H1 (cell line): ENCODE measurements around the gene FHIT. TPM values are rescaled to one million over a fixed set of nuclear protein-coding genes. Genes with fewer than 3 reads are reported as not detected.

Experiments used
- CTCF ChIA-PET: fragments of 300-600 bp; sonication (Branson Sonifier 250); formaldehyde crosslinking; loops from one replicate; lab custom pipeline; 2021; ENCODE audit not compliant: partially characterized antibody; lab: Charles Lee
- POLR2A ChIA-PET: fragments of 300-600 bp; sonication (Branson Sonifier 250); formaldehyde crosslinking; loops from one replicate; lab custom pipeline; 2021; ENCODE audit warnings: inconsistent platforms; ENCODE audit not compliant: partially characterized antibody; lab: Charles Lee
- DNase-seq, 2 experiments: peaks; one replicate each; pipeline versions ENCODE4 v3.0.0 to v3.0.0-alpha.2; 2010 to 2022; ENCODE audit warnings: low spot score in 2 of 2, low read depth in 1 of 2, mixed read lengths in 1 of 2
- FAIRE-seq: peaks from 2 replicates; lab custom pipeline; 2011; peaks lifted over from hg19 to GRCh38; lab: Jason Lieb, UNC
- H2AFZ ChIP-seq: 2 replicates; pipeline ENCODE4 v1.8.1; 2012; ENCODE audit warnings: low read length, inconsistent platforms
- H2AK5ac ChIP-seq: 2 replicates; pipeline ENCODE4 v1.6.1; 2013; ENCODE audit warnings: low read depth, low read length
- H2BK120ac ChIP-seq: replicated peaks from 2 replicates; pipeline ENCODE3; 2013; ENCODE audit warnings: low read depth, low read length, inconsistent platforms
- H2BK12ac ChIP-seq: 2 replicates; pipeline ENCODE4 v1.6.1; 2013; ENCODE audit warnings: low read depth, low read length
- H2BK15ac ChIP-seq: 2 replicates; pipeline ENCODE4 v1.6.1; 2013; ENCODE audit warnings: low read length
- H2BK20ac ChIP-seq: 2 replicates; pipeline ENCODE4 v1.6.1; 2013; ENCODE audit warnings: low read length
- H2BK5ac ChIP-seq: 2 replicates; pipeline ENCODE4 v1.6.1; 2013; ENCODE audit warnings: low read depth, low read length
- H3K14ac ChIP-seq: 2 replicates; pipeline ENCODE4 v1.6.1; 2013; ENCODE audit warnings: inconsistent platforms; ENCODE audit not compliant: insufficient read length
- H3K18ac ChIP-seq: 2 replicates; pipeline ENCODE4 v1.6.1; 2013; ENCODE audit warnings: low read length; ENCODE audit errors: extremely low read depth
- H3K23ac ChIP-seq: 2 replicates; pipeline ENCODE4 v1.6.1; 2013; ENCODE audit warnings: inconsistent platforms; ENCODE audit not compliant: insufficient read length
- H3K23me2 ChIP-seq: 2 replicates; pipeline ENCODE4 v1.6.1; 2013; ENCODE audit warnings: low read depth, low read length
- H3K27ac ChIP-seq: 2 replicates; pipeline ENCODE4 v1.6.1; 2011; ENCODE audit warnings: low read depth, low read length, inconsistent platforms
- H3K27me3 ChIP-seq, 4 experiments: replicated peaks in 1 of 4; 1 replicate in 1 of 4; 2 replicates in 3 of 4; pipeline versions ENCODE4 v1.6.1 to v1.8.1; 2011 to 2013; ENCODE audit warnings: low read length in 3 of 4, mild to moderate bottlenecking in 3 of 4, inconsistent platforms in 2 of 4, mixed read lengths in 2 of 4, moderate library complexity in 1 of 4; ENCODE audit not compliant: control insufficient read depth in 3 of 4, insufficient read depth in 3 of 4; ENCODE audit errors: extremely low read depth in 1 of 4
- H3K36me3 ChIP-seq, 4 experiments: 2 replicates each; pipeline versions ENCODE4 v1.6.1 to v1.8.1; 2011 to 2013; ENCODE audit warnings: mild to moderate bottlenecking in 4 of 4, low read length in 3 of 4, moderate library complexity in 2 of 4, control low read depth in 1 of 4, inconsistent platforms in 1 of 4; ENCODE audit not compliant: insufficient read depth in 4 of 4, control insufficient read depth in 2 of 4
- H3K4ac ChIP-seq: replicated peaks from 2 replicates; pipeline ENCODE3; 2013; ENCODE audit warnings: low read length, low read depth, mixed read lengths, inconsistent platforms; ENCODE audit not compliant: insufficient read length
- H3K4me1 ChIP-seq, 4 experiments: replicated peaks in 1 of 4; 1 replicate in 1 of 4; 2 replicates in 3 of 4; pipeline versions ENCODE4 v1.6.1 to v1.8.1; 2011 to 2013; ENCODE audit warnings: low read length in 3 of 4, inconsistent platforms in 2 of 4, mixed read lengths in 1 of 4; ENCODE audit not compliant: insufficient read depth in 4 of 4, control insufficient read depth in 3 of 4
- H3K4me2 ChIP-seq, 2 experiments: 2 replicates each; pipeline versions ENCODE4 v1.6.1 to v1.8.1; 2011 to 2013; ENCODE audit warnings: low read depth in 2 of 2, low read length in 2 of 2, control low read depth in 1 of 2, inconsistent platforms in 1 of 2, mild to moderate bottlenecking in 1 of 2; ENCODE audit not compliant: insufficient read depth in 1 of 2
- H3K4me3 ChIP-seq, 4 experiments: fragments of 200-600, 300-600 bp in 1 of 4; sonication (generic), shearing (Covaris generic), sonication (Bioruptor Twin) in 1 of 4; 2 replicates each; pipeline versions ENCODE4 v1.5.1 to v1.8.1; 2011 to 2016; ENCODE audit warnings: low read length in 4 of 4, low read depth in 3 of 4, control low read depth in 2 of 4, inconsistent platforms in 2 of 4, mild to moderate bottlenecking in 2 of 4, mixed read lengths in 1 of 4, moderate library complexity in 1 of 4; ENCODE audit not compliant: insufficient read depth in 2 of 4; ENCODE audit errors: extremely low read depth in 1 of 4
- H3K56ac ChIP-seq: replicated peaks from 2 replicates; pipeline ENCODE3; 2013; ENCODE audit warnings: low read depth, mild to moderate bottlenecking, mixed read lengths, low read length, inconsistent platforms; ENCODE audit not compliant: insufficient read length
- H3K79me1 ChIP-seq: 2 replicates; pipeline ENCODE4 v1.6.1; 2013; ENCODE audit warnings: low read depth, low read length, control low read depth
- H3K79me2 ChIP-seq, 2 experiments: 2 replicates each; pipeline versions ENCODE4 v1.6.1 to v1.8.1; 2012 to 2013; ENCODE audit warnings: low read length in 2 of 2, mild to moderate bottlenecking in 2 of 2, inconsistent platforms in 1 of 2; ENCODE audit not compliant: insufficient read depth in 2 of 2, control insufficient read depth in 1 of 2
- H3K9ac ChIP-seq, 4 experiments: replicated peaks in 1 of 4; 1 replicate in 1 of 4; 2 replicates in 3 of 4; pipeline versions ENCODE4 v1.6.1 to v1.8.1; 2011 to 2013; ENCODE audit warnings: low read depth in 3 of 4, low read length in 3 of 4, control low read depth in 2 of 4, mild to moderate bottlenecking in 2 of 4, moderate library complexity in 2 of 4, inconsistent platforms in 1 of 4; ENCODE audit errors: extremely low read depth in 1 of 4
- H3K9me3 ChIP-seq, 2 experiments: 2 replicates each; pipeline versions ENCODE4 v1.6.1 to v1.8.1; 2012 to 2013; ENCODE audit warnings: mild to moderate bottlenecking in 2 of 2, moderate library complexity in 2 of 2, control low read depth in 1 of 2, inconsistent platforms in 1 of 2, low read depth in 1 of 2, low read length in 1 of 2, mixed read lengths in 1 of 2; ENCODE audit not compliant: insufficient read depth in 2 of 2
- H4K20me1 ChIP-seq, 2 experiments: replicated peaks in 1 of 2; 2 replicates each; pipeline versions ENCODE3 to v1.8.1; 2011 to 2013; ENCODE audit warnings: inconsistent platforms in 2 of 2, low read length in 2 of 2, mild to moderate bottlenecking in 1 of 2; ENCODE audit not compliant: insufficient read depth in 2 of 2, control insufficient read depth in 1 of 2
- H4K5ac ChIP-seq: 2 replicates; pipeline ENCODE4 v1.6.1; 2013; ENCODE audit warnings: low read length, low read depth, mixed read lengths, inconsistent platforms; ENCODE audit not compliant: insufficient read length
- H4K8ac ChIP-seq: 2 replicates; pipeline ENCODE4 v1.8.0; 2013; ENCODE audit warnings: mild to moderate bottlenecking, moderate library complexity, low read length, inconsistent platforms; ENCODE audit not compliant: insufficient read depth; ENCODE audit errors: extremely low read depth
- H4K91ac ChIP-seq: replicated peaks from 2 replicates; pipeline ENCODE3; 2013; ENCODE audit warnings: low read length, mixed read lengths, inconsistent platforms; ENCODE audit not compliant: insufficient read length
- CBX5 ChIP-seq: fragments of 300-800, 300-1000 bp; sonication (generic); IDR thresholded peaks from 2 replicates; pipeline ENCODE4 v1.7.1; 2016; ENCODE audit warnings: antibody characterized with exemption, low read length, low read depth
- CHD1 ChIP-seq: IDR thresholded peaks from 2 replicates; pipeline ENCODE4 v1.6.1; 2012; ENCODE audit warnings: low read depth, low read length, improper control_type of control experiment
- EP300 ChIP-seq, 2 experiments: IDR thresholded peaks; 1 replicate in 1 of 2; 2 replicates in 1 of 2; pipeline ENCODE4 v1.6.1; 2011 to 2012; ENCODE audit warnings: low read depth in 2 of 2, low read length in 2 of 2, mild to moderate bottlenecking in 2 of 2, borderline replicate concordance in 1 of 2, inconsistent platforms in 1 of 2, moderate library complexity in 1 of 2
- RAD21 ChIP-seq, 2 experiments: IDR thresholded peaks in 1 of 2; conservative IDR thresholded peaks in 1 of 2; 2 replicates each; pipeline ENCODE4 v1.6.1; 2011; ENCODE audit warnings: low read depth in 2 of 2, low read length in 2 of 2, improper control_type of control experiment in 1 of 2, inconsistent platforms in 1 of 2, mild to moderate bottlenecking in 1 of 2, moderate library complexity in 1 of 2
- RFX5 ChIP-seq: IDR thresholded peaks from 2 replicates; pipeline ENCODE4 v1.6.1; 2011; ENCODE audit warnings: low read depth, low read length, improper control_type of control experiment, borderline replicate concordance
- RXRA ChIP-seq: IDR thresholded peaks from 2 replicates; pipeline ENCODE4 v1.6.1; 2011; ENCODE audit warnings: low read depth, mild to moderate bottlenecking, low read length, moderate library complexity; ENCODE audit not compliant: insufficient read depth
- SP2 ChIP-seq: IDR thresholded peaks from 2 replicates; pipeline ENCODE4 v1.6.1; 2012; ENCODE audit warnings: mild to moderate bottlenecking, low read length, inconsistent platforms
- TEAD4 ChIP-seq: IDR thresholded peaks from 2 replicates; pipeline ENCODE4 v1.6.1; 2012; ENCODE audit warnings: low read depth, low read length, inconsistent platforms, mixed read lengths
- ZNF274 ChIP-seq: IDR thresholded peaks from 2 replicates; pipeline ENCODE4 v1.7.0; 2012; ENCODE audit warnings: low read length, borderline replicate concordance; ENCODE audit errors: extremely low read depth
- polyA plus RNA-seq, 7 experiments: library from polyadenylated mRNA; depleted of rRNA in 3 of 7; stranded (reverse) in 5 of 7; unstranded in 2 of 7; fragments of >200 nt in 5 of 7; fragments of 200-250 nt in 2 of 7; gene quantifications; 1 replicate in 5 of 7; 2 replicates in 1 of 7; 4 replicates in 1 of 7; pipeline versions ENCODE4 v1.2.1 to v1.2.3, GENCODE V29; 2011 to 2013; ENCODE audit warnings: missing spikeins in 2 of 7, mixed read lengths in 2 of 7
- total RNA-seq: library from RNA; stranded (reverse); fragmentation: NEBNext Ultra II Directional; extraction: Animal tissue kit (Norgen Biotek cat#: 25700); gene quantifications from 2 replicates; pipeline ENCODE4 v1.2.1, GENCODE V29; 2021

FHIT gene
- total and polyA plus RNA-seq, 2 of the 8 experiments (the other 6 are each of a cell fraction or from before 2014, with no cell fraction given) = 1.2 to 3.2 TPM

- no peak overlapping the region for H3K4me3 ChIP-seq
- H3K36me3 ChIP-seq = no peaks in the 10 kb centered on the region
- no peak overlapping the region for H3K27ac ChIP-seq
- no peak overlapping the region for H3K14ac ChIP-seq
- H2BK5ac ChIP-seq = no peak overlapping the region
- no peaks in the 10 kb centered on the region for H3K79me1 ChIP-seq
- H3K23ac ChIP-seq = no peak overlapping the region
- no peak overlapping the region for H3K4ac ChIP-seq
- no peak overlapping the region for H3K4me2 ChIP-seq
- no peak overlapping the region for H3K9ac ChIP-seq
- no peak overlapping the region for H4K8ac ChIP-seq
- H3K18ac ChIP-seq = no peak overlapping the region
- DNase-seq (no peak), FAIRE-seq (no peak)
- H3K23me2 ChIP-seq = no peaks in the 10 kb centered on the region; the same call in 1 of the 2 replicates
- no peak overlapping the region for H3K56ac ChIP-seq
- POLR2A ChIA-PET = no interaction called here
- CTCF ChIA-PET = interaction anchor here (0.6 to 1.6 kb wide), 6 partner anchors 9 to 905 kb away, joined by 3 read pairs; no protein-coding TSS in a partner anchor
- no peak overlapping the region for H2AFZ ChIP-seq
- H3K79me2 ChIP-seq = no peaks in the 10 kb centered on the region
- no peak overlapping the region for H2BK15ac ChIP-seq
- H4K91ac ChIP-seq = no peak overlapping the region
- H3K9me3 ChIP-seq = no peaks in the 10 kb centered on the region
- no peak overlapping the region for H4K5ac ChIP-seq
- no peak overlapping the region for H2BK20ac ChIP-seq
- no peaks in the 10 kb centered on the region for H3K27me3 ChIP-seq
- no peak overlapping the region for H2BK12ac ChIP-seq
- no peaks in the 10 kb centered on the region for H3K4me1 ChIP-seq
- no peaks in the 10 kb centered on the region for H4K20me1 ChIP-seq
- no peak overlapping the region for H2BK120ac ChIP-seq
- H2AK5ac ChIP-seq = no peak overlapping the region
- no peak for TF ChIP-seq TEAD4
- no peak for TF ChIP-seq SP2
- TF ChIP-seq CHD1 = no peak
- no peak for TF ChIP-seq RXRA
- no peak for TF ChIP-seq ZNF274
- peak; percentile 47 to 48 for TF ChIP-seq RAD21 (IDR thresholded peaks at IDR 0.05 in 1 of 2, conservative IDR thresholded peaks at IDR 0.05 in 1 of 2; ENCODE audit: low read depth in 2 of 2, low read length in 2 of 2)
- TF ChIP-seq EP300 (IDR thresholded peaks at IDR 0.05; ENCODE audit: borderline replicate concordance in 1 of 2, low read depth in 2 of 2, low read length in 2 of 2) = no peak
- no peak for TF ChIP-seq CBX5
- no peak for TF ChIP-seq RFX5
Measured at GRCh38 chr3:60948488-60948887, 302.8 kb downstream of the FHIT start.
